Right forelimb (tissue), 1 donor: Measurements from ENCODE around the gene PLCG2.
"Not testable (repeated sequence)": the region's sequence is repeated elsewhere in the genome, so short reads cannot be mapped to it uniquely, and the experiment has no call there.

Experiments
- DNase-seq: peaks from one replicate; pipeline ENCODE4 v3.0.0-alpha.2; 2018

Gene PLCG2

GRCh38 chr16:81778861-81779535 is at the start of gene PLCG2:
PLCG2 (plus strand) TSS chr16:81779291; CDS start chr16:81785990, 6,699 bp downstream.
- DNase-seq, result peak; percentile 74

- DNase-seq, result no peak
Measured at GRCh38 chr16:81729451-81729850, 49.6 kb upstream of the PLCG2 start.

- peak; percentile 92 for DNase-seq
Measured at GRCh38 chr16:81730090-81731051, 48.7 kb upstream of the PLCG2 start.

- DNase-seq, result no peak
Measured at GRCh38 chr16:81731649-81732048, 47.4 kb upstream of the PLCG2 start.

- DNase-seq, result no peak
Measured at GRCh38 chr16:81732699-81733098, 46.4 kb upstream of the PLCG2 start.

GRCh38 chr16:81733295-81733694 is 45.8 kb upstream of the PLCG2 start:
- DNase-seq, result no peak

GRCh38 chr16:81734632-81735434 is 44.3 kb upstream of the PLCG2 start:
- DNase-seq, result no peak

- peak; percentile 89 for DNase-seq
Measured at GRCh38 chr16:81737885-81738536, 41.1 kb upstream of the PLCG2 start.

- no peak for DNase-seq
Measured at GRCh38 chr16:81738783-81739496, 40.2 kb upstream of the PLCG2 start.

GRCh38 chr16:81739503-81739902 is 39.6 kb upstream of the PLCG2 start:
- no peak for DNase-seq

GRCh38 chr16:81740169-81740568 is 38.9 kb upstream of the PLCG2 start:
- no peak for DNase-seq

GRCh38 chr16:81741430-81741770 is 37.7 kb upstream of the PLCG2 start:
- not testable (repeated sequence) for DNase-seq

- no peak for DNase-seq
Measured at GRCh38 chr16:81744385-81744784, 34.7 kb upstream of the PLCG2 start.

GRCh38 chr16:81744911-81745310 is 34.2 kb upstream of the PLCG2 start:
- DNase-seq, result no peak

- DNase-seq, result peak; percentile 81
Measured at GRCh38 chr16:81745704-81746558, 33.2 kb upstream of the PLCG2 start.

- no peak for DNase-seq
Measured at GRCh38 chr16:81746566-81746965, 32.5 kb upstream of the PLCG2 start.

- no peak for DNase-seq
Measured at GRCh38 chr16:81748476-81749198, 30.5 kb upstream of the PLCG2 start.

GRCh38 chr16:81752225-81752875 is 26.7 kb upstream of the PLCG2 start:
- peak; percentile 57 for DNase-seq

GRCh38 chr16:81752876-81753227 is 26.2 kb upstream of the PLCG2 start:
- DNase-seq, result no peak

GRCh38 chr16:81754858-81755257 is 24.2 kb upstream of the PLCG2 start:
- no peak for DNase-seq
